ENCODE data around the gene NAIF1.

- TF ChIP-seq, protein P1, sequence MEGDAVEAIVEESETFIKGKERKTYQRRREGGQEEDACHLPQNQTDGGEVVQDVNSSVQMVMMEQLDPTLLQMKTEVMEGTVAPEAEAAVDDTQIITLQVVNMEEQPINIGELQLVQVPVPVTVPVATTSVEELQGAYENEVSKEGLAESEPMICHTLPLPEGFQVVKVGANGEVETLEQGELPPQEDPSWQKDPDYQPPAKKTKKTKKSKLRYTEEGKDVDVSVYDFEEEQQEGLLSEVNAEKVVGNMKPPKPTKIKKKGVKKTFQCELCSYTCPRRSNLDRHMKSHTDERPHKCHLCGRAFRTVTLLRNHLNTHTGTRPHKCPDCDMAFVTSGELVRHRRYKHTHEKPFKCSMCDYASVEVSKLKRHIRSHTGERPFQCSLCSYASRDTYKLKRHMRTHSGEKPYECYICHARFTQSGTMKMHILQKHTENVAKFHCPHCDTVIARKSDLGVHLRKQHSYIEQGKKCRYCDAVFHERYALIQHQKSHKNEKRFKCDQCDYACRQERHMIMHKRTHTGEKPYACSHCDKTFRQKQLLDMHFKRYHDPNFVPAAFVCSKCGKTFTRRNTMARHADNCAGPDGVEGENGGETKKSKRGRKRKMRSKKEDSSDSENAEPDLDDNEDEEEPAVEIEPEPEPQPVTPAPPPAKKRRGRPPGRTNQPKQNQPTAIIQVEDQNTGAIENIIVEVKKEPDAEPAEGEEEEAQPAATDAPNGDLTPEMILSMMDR (IDR thresholded peaks at IDR 0.05 in 2 of 3, conservative IDR thresholded peaks at IDR 0.05 in 1 of 3; ENCODE audit: borderline replicate concordance in 1 of 3, insufficient read depth in 1 of 3, low read depth in 2 of 3, low read length in 2 of 3): no peak
- TF ChIP-seq EZH2 (IDR thresholded peaks at IDR 0.05) (no peak), POLR2A (IDR thresholded peaks at IDR 0.05; ENCODE audit: borderline replicate concordance, extremely low read depth, insufficient read depth, insufficient read length) (no peak), YY1 (IDR thresholded peaks at IDR 0.05; ENCODE audit: extremely low read depth, insufficient replicate concordance, low read depth, low read length) (no peak), FOSL1 (IDR thresholded peaks at IDR 0.05; ENCODE audit: low read depth) (no peak), CEBPB (IDR thresholded peaks at IDR 0.05; ENCODE audit: low read depth) (no peak), POLR2AphosphoS5 (IDR thresholded peaks at IDR 0.05; ENCODE audit: low read depth, low read length) (no peak), ATF3 (IDR thresholded peaks at IDR 0.05) (no peak), EZH2phosphoT487 (IDR thresholded peaks at IDR 0.05; ENCODE audit: borderline replicate concordance) (no peak), SIN3A (IDR thresholded peaks at IDR 0.05; ENCODE audit: low read depth) (no peak), SP1 (IDR thresholded peaks at IDR 0.05; ENCODE audit: low read depth) (no peak)
Observed at GRCh38 chr9:128094950-128095544, 27.9 kb upstream of the NAIF1 start.

Data from HCT116 (cell line).